AG09319 (cell line): ENCODE results near the gene CELA2A.
"Not testable (repeated sequence)": the region's sequence is repeated elsewhere in the genome, so short reads cannot be mapped to it uniquely, and the experiment has no call there.

Experiments used
- DNase-seq: peaks from one replicate; pipeline ENCODE4 v3.0.0-alpha.2; 2010; ENCODE audit warnings: low read depth; ENCODE audit errors: extremely low read depth
- CTCF ChIP-seq: IDR thresholded peaks from 2 replicates; pipeline ENCODE4 v1.5.1; 2011; ENCODE audit warnings: low read depth, mild to moderate bottlenecking, inconsistent platforms, low read length, moderate library complexity

The CELA2A gene

DNA sequence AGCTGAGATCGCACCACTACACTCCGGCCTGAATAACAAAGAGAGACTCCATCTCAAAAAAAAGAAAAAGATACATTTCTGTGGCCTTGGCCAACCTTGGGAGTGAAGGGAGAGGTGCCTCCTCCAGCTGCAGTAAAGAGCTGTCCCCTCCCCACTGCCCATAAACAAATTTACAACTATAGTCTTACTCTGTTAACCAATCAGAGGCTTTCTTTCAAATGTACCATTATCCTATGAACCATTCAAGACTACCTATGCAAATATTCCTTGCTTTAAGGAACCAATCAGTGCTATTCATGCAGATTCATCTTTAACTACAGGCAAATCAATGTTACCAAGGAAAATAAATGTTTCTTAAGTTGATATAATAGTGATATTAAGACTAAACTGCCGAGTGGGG, 20.4 kb downstream of the CELA2A start:
- no peak for TF ChIP-seq CTCF

DNA sequence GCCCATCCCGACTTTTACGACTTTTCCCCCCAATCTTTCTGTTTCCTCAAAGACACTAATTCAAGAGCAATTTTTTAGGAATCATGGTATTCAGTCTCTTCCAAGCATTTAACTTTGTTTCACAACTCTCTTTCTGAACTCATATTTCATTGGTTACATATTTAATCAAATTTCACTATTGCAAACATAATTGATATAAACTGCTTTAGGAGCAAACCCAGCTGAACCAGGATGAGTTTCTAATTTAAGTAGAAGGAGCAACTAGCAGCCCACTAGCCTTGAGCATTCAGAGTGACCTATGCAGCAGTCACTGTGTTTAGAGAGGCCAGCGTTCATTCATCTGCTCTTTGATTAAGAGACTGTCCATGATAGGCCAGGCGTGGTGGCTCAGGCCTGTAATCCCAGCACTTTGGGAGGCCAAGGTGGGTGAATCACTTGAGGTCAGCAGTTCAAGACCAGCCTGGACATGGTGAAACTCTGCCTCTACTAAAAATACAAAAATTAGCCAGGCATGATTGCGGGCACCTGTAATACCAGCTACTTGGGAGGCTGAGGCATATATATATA, 21.2 kb downstream of the CELA2A start:
- DNase-seq: no peak
- TF ChIP-seq CTCF: no peak

More for the DNA sequence above, 20.4 kb downstream of the CELA2A start:
- no peak for DNase-seq

DNA sequence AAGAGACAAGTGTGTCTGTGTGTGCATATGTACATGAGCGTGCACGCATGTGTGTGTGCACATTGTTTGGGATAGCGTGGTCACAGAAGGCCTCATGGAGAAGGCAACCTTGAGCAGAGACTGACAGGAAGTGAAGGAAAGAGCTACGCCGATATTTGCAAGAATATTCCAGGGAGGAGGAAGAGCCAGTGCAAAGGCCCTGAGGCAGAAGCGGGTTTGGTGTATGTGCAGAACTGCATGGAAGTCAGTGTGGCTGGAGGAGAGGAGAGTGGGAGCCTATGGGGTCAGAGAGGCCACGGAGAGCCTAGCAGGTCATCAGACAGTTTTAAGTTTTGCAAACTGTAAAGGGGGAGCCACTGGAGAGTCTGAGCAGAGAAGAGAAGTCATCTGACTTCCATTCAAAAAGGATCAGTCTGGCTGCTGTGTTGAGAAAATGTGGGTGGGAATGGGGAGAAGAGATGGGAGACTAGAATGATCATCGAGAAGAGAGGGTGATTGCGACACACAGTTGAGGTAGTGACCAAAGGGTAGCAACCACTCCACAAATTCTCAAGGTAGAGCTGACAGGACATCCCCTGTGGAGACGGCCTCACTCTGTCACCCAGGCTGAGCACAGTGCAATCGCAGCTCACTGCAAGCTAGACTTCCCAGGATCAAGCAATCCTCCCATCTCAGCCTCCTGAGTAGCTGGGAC, 23.3 kb downstream of the CELA2A start:
- TF ChIP-seq CTCF: no peak
- no peak for DNase-seq

DNA sequence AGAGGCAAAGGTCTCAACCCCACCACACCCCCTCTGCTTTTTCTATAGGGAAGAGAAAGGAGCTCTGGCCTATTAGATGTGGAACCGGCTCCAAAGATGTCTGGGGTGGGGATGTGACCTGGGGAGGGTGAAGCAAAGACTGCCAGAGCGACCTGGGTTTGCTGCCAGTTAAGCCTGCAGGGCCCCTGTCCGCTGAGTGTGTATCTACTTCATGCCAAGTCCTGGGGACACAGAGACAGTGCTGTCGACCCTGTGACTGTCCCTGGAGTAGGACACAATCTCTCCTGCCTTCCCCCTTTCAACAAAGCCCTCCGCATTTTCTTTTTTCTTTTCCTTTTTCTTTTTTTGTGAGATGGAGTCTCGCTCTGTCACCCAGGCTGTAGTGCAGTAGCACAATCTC, 25.9 kb downstream of the CELA2A start:
- not testable (repeated sequence) for DNase-seq

GRCh38 chr1:15482983-15483543, 26.5 kb downstream of the CELA2A start:
- not testable (repeated sequence) for DNase-seq

- no peak for DNase-seq
- no peak for TF ChIP-seq CTCF
Measured at GRCh38 chr1:15483971-15484370, 27.4 kb downstream of the CELA2A start.

DNA sequence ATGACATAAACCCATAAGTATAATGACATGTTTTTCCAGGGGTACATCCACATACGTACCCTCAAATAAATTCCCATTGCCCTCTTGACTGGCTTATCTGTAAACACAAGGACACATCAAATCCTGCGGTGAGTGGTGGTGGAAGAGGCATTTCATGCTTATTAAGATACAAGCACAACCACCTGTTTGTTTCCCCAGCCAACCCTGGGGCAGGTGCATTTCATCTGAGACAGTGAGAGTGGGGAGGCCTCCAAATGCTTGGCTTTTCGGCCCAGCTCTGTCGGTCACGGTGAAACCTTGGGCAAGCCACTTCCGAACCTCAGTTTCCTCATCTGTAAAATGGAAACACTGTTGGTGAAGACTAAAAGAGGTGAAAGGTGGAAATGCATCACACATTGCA, 27.9 kb downstream of the CELA2A start:
- DNase-seq: not testable (repeated sequence)

GRCh38 chr1:15485636-15486035, 29.1 kb downstream of the CELA2A start:
- no peak for DNase-seq
- no peak for TF ChIP-seq CTCF

DNA sequence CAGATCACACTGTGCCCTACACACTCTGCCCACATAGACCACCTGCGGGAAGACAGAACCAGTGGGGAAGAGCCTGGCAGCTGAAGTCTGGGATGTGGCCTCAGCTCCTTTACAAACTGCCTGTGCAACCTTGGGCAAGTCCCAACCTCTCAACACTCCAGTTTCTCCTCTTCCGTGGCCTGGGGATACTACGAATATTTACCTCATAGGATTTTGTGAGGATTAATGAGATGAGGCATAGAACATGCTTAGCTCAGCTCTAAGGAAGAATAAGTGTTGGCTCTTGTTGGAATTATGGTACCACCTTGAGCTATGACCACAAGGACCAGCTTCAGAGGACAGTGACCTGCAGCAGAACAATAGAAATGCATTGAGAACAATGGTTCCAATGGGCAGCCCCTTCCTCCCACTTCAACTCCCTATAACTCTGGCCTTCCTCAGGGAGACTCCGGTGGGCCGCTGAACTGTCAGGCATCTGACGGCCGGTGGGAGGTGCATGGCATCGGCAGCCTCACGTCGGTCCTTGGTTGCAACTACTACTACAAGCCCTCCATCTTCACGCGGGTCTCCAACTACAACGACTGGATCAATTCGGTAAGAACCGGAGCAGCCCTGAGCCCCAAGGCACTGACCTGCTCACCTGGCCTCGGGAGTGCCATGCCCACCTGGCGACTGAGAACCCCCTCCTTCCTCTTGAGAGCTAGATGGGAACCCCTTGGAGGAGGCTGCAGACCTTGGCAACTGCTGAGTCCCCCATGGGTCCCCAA, 30.5 kb downstream of the CELA2A start:
- DNase-seq: not testable (repeated sequence)
